B cell (primary cell): ENCODE measurements around the gene IGSF8. TPM values are rescaled to one million over a fixed set of nuclear protein-coding genes. Genes with fewer than 3 reads are reported as not detected.

Source experiments
- ATAC-seq: fragments of 200-7000 bp; cut with Tn5 transposase; one replicate; pipeline ENCODE4 v1.10.0; 2021; ENCODE audit warnings: low read depth, mild to moderate bottlenecking, moderate number of reproducible peaks, moderate library complexity
- CTCF ChIA-PET: fragments of 350-600 bp; sonication (Branson Sonifier 250); formaldehyde crosslinking; loops from one replicate; lab custom pipeline; 2021; ENCODE audit warnings: antibody characterized with exemption, inconsistent platforms; lab: Charles Lee
- POLR2A ChIA-PET: fragments of 350-600 bp; sonication (Branson Sonifier 250); formaldehyde crosslinking; loops from one replicate; lab custom pipeline; 2021; ENCODE audit warnings: antibody characterized with exemption; lab: Charles Lee
- DNase-seq: peaks from one replicate; pipeline ENCODE4 v3.0.0; 2013
- H2AFZ ChIP-seq: 2 replicates; pipeline ENCODE4 v1.6.1; 2012; ENCODE audit warnings: mild to moderate bottlenecking, low read depth, low read length; ENCODE audit not compliant: insufficient read depth, poor library complexity, severe bottlenecking
- H3K27ac ChIP-seq, 2 donors: 1 replicate in 1 of 2; 2 replicates in 1 of 2; pipeline ENCODE4 v1.5.1; 2012 to 2013; ENCODE audit warnings: low read length in 2 of 2, mild to moderate bottlenecking in 2 of 2, moderate library complexity in 1 of 2
- H3K27me3 ChIP-seq, 4 experiments: fragments of 200-600 bp in 1 of 4; sonication (generic) in 1 of 4; replicated peaks in 1 of 4; 1 replicate in 2 of 4; 2 replicates in 2 of 4; pipeline versions ENCODE4 v1.6.1 to v1.7.0; 2013 to 2016; ENCODE audit warnings: low read length in 3 of 4, mild to moderate bottlenecking in 2 of 4, mixed read lengths in 1 of 4, moderate library complexity in 1 of 4; ENCODE audit not compliant: insufficient read depth in 4 of 4, control insufficient read depth in 3 of 4; ENCODE audit errors: control extremely low read depth in 1 of 4
- H3K36me3 ChIP-seq, 2 experiments: replicated peaks in 1 of 2; 1 replicate in 1 of 2; 2 replicates in 1 of 2; pipeline versions ENCODE4 v1.6.1 to v1.7.1; 2013; ENCODE audit warnings: low read length in 1 of 2; ENCODE audit not compliant: insufficient read depth in 2 of 2, control insufficient read depth in 1 of 2; ENCODE audit errors: control extremely low read depth in 1 of 2, extremely low read depth in 1 of 2
- H3K4me1 ChIP-seq, 2 donors: fragments of 200-600 bp in 1 of 2; sonication (generic) in 1 of 2; 1 replicate in 1 of 2; 2 replicates in 1 of 2; pipeline versions ENCODE4 v1.5.1 to v1.6.1; 2013 to 2017; ENCODE audit warnings: low read length in 2 of 2; ENCODE audit not compliant: control insufficient read depth in 2 of 2, insufficient read depth in 2 of 2
- H3K4me2 ChIP-seq: replicated peaks from 2 replicates; pipeline ENCODE3; 2012; ENCODE audit warnings: mild to moderate bottlenecking, low read depth, low read length; ENCODE audit not compliant: poor library complexity, severe bottlenecking
- H3K4me3 ChIP-seq, 5 experiments: fragments of 200-600 bp in 1 of 5; sonication (generic) in 1 of 5; 1 replicate in 3 of 5; 2 replicates in 2 of 5; pipeline versions ENCODE4 v1.5.1 to v1.7.0; 2011 to 2016; ENCODE audit warnings: low read length in 4 of 5, mild to moderate bottlenecking in 4 of 5, low read depth in 2 of 5, control low read depth in 1 of 5, moderate library complexity in 1 of 5; ENCODE audit not compliant: insufficient read depth in 1 of 5; ENCODE audit errors: control extremely low read depth in 1 of 5, extremely low read depth in 1 of 5
- H3K79me2 ChIP-seq: fragments of 200-600 bp; sonication (generic); one replicate; pipeline ENCODE4 v1.6.0; 2016; ENCODE audit warnings: low read length; ENCODE audit not compliant: control insufficient read depth, insufficient read depth
- H3K9ac ChIP-seq: fragments of 200-600 bp; sonication (generic); 2 replicates; pipeline ENCODE4 v1.6.1; 2017; ENCODE audit warnings: mild to moderate bottlenecking, low read length, moderate library complexity
- H3K9me3 ChIP-seq, 3 donors: one replicate each; pipeline versions ENCODE4 v1.6.1 to v1.7.1; 2013; ENCODE audit warnings: low read length in 2 of 3; ENCODE audit not compliant: control insufficient read depth in 2 of 3, insufficient read depth in 1 of 3; ENCODE audit errors: control extremely low read depth in 1 of 3
- H4K20me1 ChIP-seq: 2 replicates; pipeline ENCODE4 v1.6.0; 2012; ENCODE audit warnings: mild to moderate bottlenecking, low read length; ENCODE audit not compliant: insufficient read depth, control insufficient read depth, poor library complexity, severe bottlenecking
- H3K27ac Mint-ChIP-seq: one replicate; pipeline ENCODE4 v1.8.0; 2021; ENCODE audit warnings: mixed read lengths
- H3K27me3 Mint-ChIP-seq: one replicate; pipeline ENCODE4 v1.8.0; 2021; ENCODE audit warnings: mixed read lengths
- H3K4me1 Mint-ChIP-seq: one replicate; pipeline ENCODE4 v1.8.0; 2021; ENCODE audit warnings: mixed read lengths
- H3K4me3 Mint-ChIP-seq: one replicate; pipeline ENCODE4 v1.8.0; 2021; ENCODE audit warnings: mixed read lengths
- H3K9me3 Mint-ChIP-seq: one replicate; pipeline ENCODE4 v1.8.0; 2022; ENCODE audit warnings: mixed read lengths; ENCODE audit not compliant: insufficient read depth
- CTCF ChIP-seq: fragments of 200-600 bp; IDR thresholded peaks from one replicate; pipeline ENCODE4 v1.8.0; 2022; ENCODE audit warnings: antibody characterized with exemption, mild to moderate bottlenecking
- EZH2 ChIP-seq: IDR thresholded peaks from 2 replicates; pipeline ENCODE4 v1.6.1; 2012; ENCODE audit warnings: borderline replicate concordance, low read depth, mild to moderate bottlenecking, moderate library complexity, low read length; ENCODE audit not compliant: insufficient read depth, poor library complexity, severe bottlenecking
- WGBS: methylation state at CpG from one replicate; pipeline ENCODE4 v1.1.5; 2013; ENCODE audit warnings: missing lambda C conversion rate; ENCODE audit not compliant: insufficient coverage; 5-methylcytosine and 5-hydroxymethylcytosine counted together
- intact Hi-C: fragments of 100-400 bp; cut with micrococcal nuclease; formaldehyde crosslinking; loops from one replicate; pipeline ENCODE4 v1.10.0; 2022
- polyA plus RNA-seq: library from polyadenylated mRNA; depleted of rRNA; stranded (reverse); fragments of >200 nt; gene quantifications from 2 replicates; pipeline ENCODE4 v1.2.3, GENCODE V29; 2012
- total RNA-seq, 2 donors: library from RNA; stranded (reverse); fragments of 120-200 nt in 1 of 2; gene quantifications; 1 replicate in 1 of 2; 2 replicates in 1 of 2; pipeline versions ENCODE4 v1.2.3 to v1.2.4, GENCODE V29; 2013 to 2022

Gene IGSF8
- total and polyA plus RNA-seq, 2 donors (not counting 1 experiment from before 2014, with no cell fraction given): 37.2 to 56.0 TPM

DNA sequence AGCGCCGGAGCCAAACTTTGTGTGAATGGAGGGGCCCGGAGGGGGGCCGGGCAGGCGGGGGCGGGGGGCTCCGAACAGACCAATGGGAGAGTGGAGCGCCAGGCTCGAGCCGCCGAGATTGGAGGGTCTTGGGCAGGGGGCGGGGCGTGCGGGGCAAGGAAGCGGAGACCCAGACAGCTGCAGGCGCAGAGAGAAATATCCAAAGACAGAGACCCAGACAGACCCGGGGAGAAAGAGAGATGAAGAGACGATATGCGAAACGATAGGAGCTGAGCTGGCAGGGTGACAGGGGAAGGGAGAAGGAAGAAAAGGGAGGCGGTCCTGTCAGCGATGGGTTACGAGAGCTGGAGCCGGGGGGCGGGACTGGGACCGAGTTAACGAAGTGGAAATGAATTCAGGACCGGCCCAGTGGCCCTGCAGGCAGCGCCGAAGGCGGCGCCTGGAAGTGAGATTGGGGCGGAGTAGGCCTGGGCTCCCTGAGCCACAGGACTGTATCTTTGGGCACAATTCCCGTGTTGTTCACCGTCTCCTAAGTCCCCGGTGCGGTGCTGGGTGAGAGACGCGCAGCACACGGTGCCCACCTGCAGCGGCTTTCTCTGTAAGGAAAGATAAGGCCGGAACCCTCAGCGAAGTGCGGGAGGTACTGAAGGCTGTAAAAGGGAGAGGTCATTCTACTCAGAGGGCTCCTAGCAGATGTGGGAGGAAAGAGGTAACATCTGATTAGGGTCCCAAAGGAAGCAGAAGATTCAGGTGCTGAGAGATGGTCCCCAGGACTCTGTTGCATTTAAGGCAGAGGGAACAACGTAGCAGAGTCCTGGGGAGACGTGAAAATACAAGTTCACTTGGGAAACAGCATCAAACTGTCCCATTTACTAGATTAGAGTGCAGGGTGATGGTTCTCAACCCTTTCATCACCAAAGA lies 27.9 kb downstream of the IGSF8 start:
- no peaks in the 10 kb centered on the region for H3K79me2 ChIP-seq
- peaks cover 11 to 12% of the 10 kb centered on the region in 2 donors for H3K4me1 ChIP-seq
- Mint-ChIP-seq H3K27me3 (peaks cover 56% of the 10 kb centered on the region), H3K27ac (no peak overlapping the region), H3K4me1 (peaks cover 12% of the 10 kb centered on the region), H3K9me3 (no peaks in the 10 kb centered on the region), H3K4me3 (peak overlapping the region; percentile 90)
- WGBS: under 1% methylated on average over 37 of the region's 46 CpGs
- peak overlapping the region; percentile 77 for H2AFZ ChIP-seq
- peaks cover 0 to 32% (median 19%) of the 10 kb centered on the region in 4 experiments for H3K27me3 ChIP-seq
- no peaks in the 10 kb centered on the region for H3K36me3 ChIP-seq
- no peaks in the 10 kb centered on the region for H3K9me3 ChIP-seq
- H3K9ac ChIP-seq: peak overlapping the region; percentile 62
- DNase-seq (peak; percentile 81), ATAC-seq (peak; percentile 98)
- H3K4me2 ChIP-seq: peak overlapping the region; percentile 87
- intact Hi-C loops: loop anchor here (2.0 kb wide), 2 partner anchors 24 to 28 kb away; partner anchors contain the start of gene IGSF8
- POLR2A ChIA-PET: interaction anchor here (0.6 kb wide), 1 partner anchor 132 kb away, joined by 3 read pairs; no protein-coding TSS in a partner anchor
- no peak for TF ChIP-seq EZH2
- no peak for TF ChIP-seq CTCF
- H3K4me3 ChIP-seq: peak overlapping the region in 4 of 5 experiments; percentile 48 to 63 (median 60)
- no peaks in the 10 kb centered on the region for H4K20me1 ChIP-seq
- CTCF ChIA-PET: interaction anchor here (0.7 to 3.7 kb wide), 6 partner anchors 8 to 31 kb away, joined by 3 to 27 read pairs (median 6); no protein-coding TSS in a partner anchor
- no peak overlapping the region for H3K27ac ChIP-seq
